Liver (tissue), 9 donors: ENCODE measurements around the gene AGL. TPM values are rescaled to one million over a fixed set of nuclear protein-coding genes. Genes with fewer than 3 reads are reported as not detected.

ENCODE experiments used
- DNase-seq: peaks from one replicate; pipeline ENCODE4 v3.0.0-alpha.2; 2017; ENCODE audit warnings: low spot score
- H3K27ac ChIP-seq, 2 donors: one replicate each; pipeline ENCODE4 v1.7.0; 2013; ENCODE audit warnings: inconsistent platforms in 2 of 2, low read length in 2 of 2, control low read depth in 1 of 2, low read depth in 1 of 2, mild to moderate bottlenecking in 1 of 2
- H3K27me3 ChIP-seq, 4 donors: one replicate each; pipeline versions ENCODE4 v1.6.1 to v1.7.0; 2013; ENCODE audit warnings: low read length in 3 of 4, inconsistent platforms in 1 of 4, mild to moderate bottlenecking in 1 of 4, moderate library complexity in 1 of 4; ENCODE audit not compliant: control insufficient read depth in 4 of 4, insufficient read depth in 4 of 4
- H3K36me3 ChIP-seq, 4 donors: one replicate each; pipeline versions ENCODE4 v1.6.1 to v1.7.0; 2013; ENCODE audit warnings: low read length in 3 of 4, mild to moderate bottlenecking in 3 of 4, low read depth in 1 of 4, moderate library complexity in 1 of 4; ENCODE audit not compliant: control insufficient read depth in 4 of 4, insufficient read depth in 3 of 4
- H3K4me1 ChIP-seq, 4 donors: one replicate each; pipeline versions ENCODE4 v1.6.1 to v1.7.0; 2013; ENCODE audit warnings: low read length in 3 of 4, mild to moderate bottlenecking in 3 of 4, moderate library complexity in 1 of 4; ENCODE audit not compliant: control insufficient read depth in 4 of 4, insufficient read depth in 4 of 4
- H3K4me3 ChIP-seq, 3 donors: one replicate each; pipeline versions ENCODE4 v1.6.1 to v1.7.0; 2013; ENCODE audit warnings: low read length in 3 of 3, control low read depth in 1 of 3, low read depth in 1 of 3, mild to moderate bottlenecking in 1 of 3
- H3K9ac ChIP-seq, 2 donors: one replicate each; pipeline ENCODE4 v1.7.0; 2013; ENCODE audit warnings: low read length in 2 of 2, mild to moderate bottlenecking in 2 of 2, moderate library complexity in 2 of 2, control low read depth in 1 of 2, low read depth in 1 of 2
- H3K9me3 ChIP-seq, 4 donors: one replicate each; pipeline versions ENCODE4 v1.6.1 to v1.7.0; 2013; ENCODE audit warnings: low read length in 3 of 4; ENCODE audit not compliant: control insufficient read depth in 4 of 4
- FOXA1 ChIP-seq: IDR thresholded peaks from 2 replicates; pipeline ENCODE4 v1.6.1; 2016; ENCODE audit warnings: antibody characterized with exemption
- GABPA ChIP-seq, 2 donors: IDR thresholded peaks in 1 of 2; conservative IDR thresholded peaks in 1 of 2; 2 replicates each; pipeline ENCODE4 v1.6.1; 2016; ENCODE audit warnings: antibody characterized with exemption in 2 of 2, mild to moderate bottlenecking in 1 of 2, moderate library complexity in 1 of 2
- HNF4A ChIP-seq, 2 donors: conservative IDR thresholded peaks; 2 replicates each; pipeline ENCODE4 v1.6.1; 2016; ENCODE audit warnings: antibody characterized with exemption in 2 of 2, mild to moderate bottlenecking in 2 of 2
- JUND ChIP-seq, 2 donors: IDR thresholded peaks; 2 replicates each; pipeline ENCODE4 v1.6.1; 2016; ENCODE audit warnings: antibody characterized with exemption in 2 of 2
- NR2F2 ChIP-seq: IDR thresholded peaks from 2 replicates; pipeline ENCODE4 v1.6.1; 2016; ENCODE audit warnings: antibody characterized with exemption
- RAD21 ChIP-seq, 2 donors: IDR thresholded peaks; 2 replicates each; pipeline ENCODE4 v1.6.1; 2016; ENCODE audit warnings: antibody characterized with exemption in 2 of 2, mild to moderate bottlenecking in 2 of 2
- SP1 ChIP-seq: IDR thresholded peaks from 2 replicates; pipeline ENCODE4 v1.6.1; 2018; ENCODE audit warnings: antibody characterized with exemption, mild to moderate bottlenecking
- WGBS: extraction: QIAGEN DNeasy Blood & Tissue Kit; methylation state at CpG from one replicate; pipeline ENCODE4 v1.1.7; 2013; 5-methylcytosine and 5-hydroxymethylcytosine counted together
- polyA plus RNA-seq, 2 donors: library from polyadenylated mRNA; stranded (reverse) in 1 of 2; unstranded in 1 of 2; fragments of 200-250 nt in 1 of 2; fragments of >200 nt in 1 of 2; fragmentation: Nextera tagmentation in 1 of 2; extraction: Ambion mirVana in 1 of 2; gene quantifications; one replicate each; pipeline versions ENCODE4 v1.2.1 to v1.2.3, GENCODE V29; 2013 to 2015
- total RNA-seq, 2 donors: library from RNA; depleted of rRNA; stranded (reverse); fragments of >200 nt; gene quantifications; one replicate each; pipeline ENCODE4 v1.2.3, GENCODE V29; 2014
- TF ChIP-seq, protein P1 (sequence below): IDR thresholded peaks from 2 replicates; pipeline ENCODE4 v1.6.1; 2016; ENCODE audit warnings: antibody characterized with exemption
- TF ChIP-seq, protein P2 (sequence below): IDR thresholded peaks from 2 replicates; pipeline ENCODE4 v1.6.1; 2016; ENCODE audit warnings: antibody characterized with exemption
- TF ChIP-seq, protein P3 (sequence below): IDR thresholded peaks from 2 replicates; pipeline ENCODE4 v1.6.1; 2016; ENCODE audit warnings: antibody characterized with exemption
- TF ChIP-seq, protein P4 (sequence below): fragments of 150-350 bp; IDR thresholded peaks from 2 replicates; pipeline ENCODE4 v1.5.1; 2017; ENCODE audit warnings: improper control_type of control experiment, low read depth, low read length; ENCODE audit not compliant: missing input control
- donor health status: healthy.
- donor health status: healthy.
- donor health status: healthy.
- donor health status: healthy.
- donor health status: healthy.

The AGL gene
- total and polyA plus RNA-seq, 4 donors: 10.1 to 78.5 (median 19.9) TPM

DNA sequence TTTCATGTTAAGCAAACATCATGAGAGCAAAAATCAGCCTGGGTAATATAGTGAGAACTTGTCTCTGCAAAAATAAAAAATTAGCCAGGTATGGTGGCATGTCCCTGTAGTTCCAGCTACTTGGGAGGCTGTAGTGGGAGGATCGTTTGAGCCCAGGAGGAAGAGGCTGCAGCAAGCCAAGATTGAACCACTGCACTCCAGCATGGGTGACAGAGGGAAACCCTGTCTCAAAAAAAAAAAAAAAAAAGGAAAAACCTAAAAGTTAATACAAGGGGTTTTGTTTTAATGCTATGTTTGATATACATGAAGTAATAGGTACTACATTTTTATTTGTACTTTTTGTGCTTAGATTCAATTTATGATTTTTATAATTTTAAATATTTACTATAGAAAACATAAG, 92.6 kb downstream of the AGL start:
- DNase-seq: no peak
- no peak overlapping the region for H3K27ac ChIP-seq
- H3K4me3 ChIP-seq: no peak overlapping the region
- no peaks in the 10 kb centered on the region for H3K9me3 ChIP-seq
- no peak overlapping the region for H3K9ac ChIP-seq
- peaks cover 0 to 2% (median 0%) of the 10 kb centered on the region in 4 donors for H3K36me3 ChIP-seq
- H3K27me3 ChIP-seq: no peaks in the 10 kb centered on the region
- peaks cover 0 to 1% (median 0%) of the 10 kb centered on the region in 4 donors for H3K4me1 ChIP-seq
- TF ChIP-seq, protein P1, sequence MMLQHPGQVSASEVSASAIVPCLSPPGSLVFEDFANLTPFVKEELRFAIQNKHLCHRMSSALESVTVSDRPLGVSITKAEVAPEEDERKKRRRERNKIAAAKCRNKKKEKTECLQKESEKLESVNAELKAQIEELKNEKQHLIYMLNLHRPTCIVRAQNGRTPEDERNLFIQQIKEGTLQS: no peak
- 93% methylated on average over 1 of the region's 1 CpG for WGBS

DNA sequence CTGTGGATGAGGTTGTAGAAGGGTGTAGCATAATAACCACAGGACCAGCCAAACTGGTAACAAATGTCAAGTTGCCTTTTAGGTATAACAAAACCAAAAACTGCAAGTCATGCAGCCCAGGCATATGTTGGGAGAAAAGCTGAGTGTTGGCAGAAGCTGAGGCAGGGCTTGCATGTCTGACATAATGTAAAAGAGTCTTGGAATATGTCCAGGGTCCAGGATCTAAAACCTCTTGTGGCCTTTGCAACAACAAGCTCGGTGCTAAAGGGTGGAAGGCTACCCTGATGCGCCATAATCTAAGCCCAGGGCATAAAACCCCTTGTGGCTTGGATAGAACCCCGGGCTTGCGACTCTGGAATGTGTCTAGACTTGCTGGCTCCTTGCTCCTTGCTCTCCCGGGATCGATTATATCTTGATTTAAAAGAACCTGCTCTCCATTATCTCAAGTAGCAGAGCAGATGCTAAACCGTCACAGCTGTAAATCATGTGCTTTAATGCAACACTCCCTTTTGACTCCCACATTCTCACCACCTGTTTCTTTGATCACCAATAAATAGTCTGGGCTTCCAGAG, 93.1 kb downstream of the AGL start:
- H3K4me1 ChIP-seq: peaks cover 0 to 1% (median 0%) of the 10 kb centered on the region in 4 donors
- peaks cover 0 to 2% (median 0%) of the 10 kb centered on the region in 4 donors for H3K36me3 ChIP-seq
- WGBS: 62% methylated on average over 7 of the region's 7 CpGs
- H3K9ac ChIP-seq: no peak overlapping the region
- H3K4me3 ChIP-seq: no peak overlapping the region
- no peaks in the 10 kb centered on the region for H3K27me3 ChIP-seq
- H3K9me3 ChIP-seq: no peaks in the 10 kb centered on the region
- H3K27ac ChIP-seq: no peak overlapping the region
- no peak for DNase-seq
- TF ChIP-seq, protein P2, sequence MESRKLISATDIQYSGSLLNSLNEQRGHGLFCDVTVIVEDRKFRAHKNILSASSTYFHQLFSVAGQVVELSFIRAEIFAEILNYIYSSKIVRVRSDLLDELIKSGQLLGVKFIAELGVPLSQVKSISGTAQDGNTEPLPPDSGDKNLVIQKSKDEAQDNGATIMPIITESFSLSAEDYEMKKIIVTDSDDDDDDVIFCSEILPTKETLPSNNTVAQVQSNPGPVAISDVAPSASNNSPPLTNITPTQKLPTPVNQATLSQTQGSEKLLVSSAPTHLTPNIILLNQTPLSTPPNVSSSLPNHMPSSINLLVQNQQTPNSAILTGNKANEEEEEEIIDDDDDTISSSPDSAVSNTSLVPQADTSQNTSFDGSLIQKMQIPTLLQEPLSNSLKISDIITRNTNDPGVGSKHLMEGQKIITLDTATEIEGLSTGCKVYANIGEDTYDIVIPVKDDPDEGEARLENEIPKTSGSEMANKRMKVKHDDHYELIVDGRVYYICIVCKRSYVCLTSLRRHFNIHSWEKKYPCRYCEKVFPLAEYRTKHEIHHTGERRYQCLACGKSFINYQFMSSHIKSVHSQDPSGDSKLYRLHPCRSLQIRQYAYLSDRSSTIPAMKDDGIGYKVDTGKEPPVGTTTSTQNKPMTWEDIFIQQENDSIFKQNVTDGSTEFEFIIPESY: no peak
- TF ChIP-seq, protein P1: no peak
- TF ChIP-seq HNF4A (conservative IDR thresholded peaks at IDR 0.05): peak in 1 of 2 donors; percentile 11

DNA sequence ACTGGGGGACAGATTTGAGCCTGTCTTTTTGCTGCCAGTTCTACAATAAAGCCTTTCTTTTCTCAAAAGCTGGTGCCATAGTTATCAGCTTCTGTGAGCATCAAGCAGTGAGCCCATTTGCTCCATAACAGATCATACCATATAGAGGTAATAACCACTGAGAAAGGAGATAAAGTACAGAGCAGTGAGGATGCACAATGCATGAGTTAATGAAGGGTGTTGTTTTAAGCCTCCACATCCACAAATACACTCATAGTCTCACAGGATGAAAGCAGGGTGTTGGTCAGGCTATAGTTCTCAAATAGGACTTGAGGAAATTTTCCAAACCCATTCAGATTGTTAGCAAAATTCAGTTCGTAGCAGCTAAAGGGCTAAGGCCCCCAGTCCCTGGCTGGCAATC, 94.0 kb downstream of the AGL start:
- H3K36me3 ChIP-seq: peaks cover 0 to under 1% (median 0%) of the 10 kb centered on the region in 4 donors
- H3K9me3 ChIP-seq: no peaks in the 10 kb centered on the region
- no peak for DNase-seq
- no peak for TF ChIP-seq SP1
- TF ChIP-seq RAD21 (IDR thresholded peaks at IDR 0.05): no peak
- TF ChIP-seq FOXA1: no peak
- no peak for TF ChIP-seq HNF4A (conservative IDR thresholded peaks at IDR 0.05)
- TF ChIP-seq, protein P3, sequence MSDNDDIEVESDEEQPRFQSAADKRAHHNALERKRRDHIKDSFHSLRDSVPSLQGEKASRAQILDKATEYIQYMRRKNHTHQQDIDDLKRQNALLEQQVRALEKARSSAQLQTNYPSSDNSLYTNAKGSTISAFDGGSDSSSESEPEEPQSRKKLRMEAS: no peak
- TF ChIP-seq, protein P1: no peak
- TF ChIP-seq GABPA (IDR thresholded peaks at IDR 0.05 in 1 of 2, conservative IDR thresholded peaks at IDR 0.05 in 1 of 2): no peak
- no peak for TF ChIP-seq JUND (IDR thresholded peaks at IDR 0.05)
- TF ChIP-seq, protein P4, sequence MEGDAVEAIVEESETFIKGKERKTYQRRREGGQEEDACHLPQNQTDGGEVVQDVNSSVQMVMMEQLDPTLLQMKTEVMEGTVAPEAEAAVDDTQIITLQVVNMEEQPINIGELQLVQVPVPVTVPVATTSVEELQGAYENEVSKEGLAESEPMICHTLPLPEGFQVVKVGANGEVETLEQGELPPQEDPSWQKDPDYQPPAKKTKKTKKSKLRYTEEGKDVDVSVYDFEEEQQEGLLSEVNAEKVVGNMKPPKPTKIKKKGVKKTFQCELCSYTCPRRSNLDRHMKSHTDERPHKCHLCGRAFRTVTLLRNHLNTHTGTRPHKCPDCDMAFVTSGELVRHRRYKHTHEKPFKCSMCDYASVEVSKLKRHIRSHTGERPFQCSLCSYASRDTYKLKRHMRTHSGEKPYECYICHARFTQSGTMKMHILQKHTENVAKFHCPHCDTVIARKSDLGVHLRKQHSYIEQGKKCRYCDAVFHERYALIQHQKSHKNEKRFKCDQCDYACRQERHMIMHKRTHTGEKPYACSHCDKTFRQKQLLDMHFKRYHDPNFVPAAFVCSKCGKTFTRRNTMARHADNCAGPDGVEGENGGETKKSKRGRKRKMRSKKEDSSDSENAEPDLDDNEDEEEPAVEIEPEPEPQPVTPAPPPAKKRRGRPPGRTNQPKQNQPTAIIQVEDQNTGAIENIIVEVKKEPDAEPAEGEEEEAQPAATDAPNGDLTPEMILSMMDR: no peak
- no peak for TF ChIP-seq NR2F2
- 95% methylated on average over 1 of the region's 1 CpG for WGBS
- H3K4me3 ChIP-seq: no peak overlapping the region
- H3K27me3 ChIP-seq: no peaks in the 10 kb centered on the region
- H3K27ac ChIP-seq: no peak overlapping the region
- H3K9ac ChIP-seq: no peak overlapping the region
- H3K4me1 ChIP-seq: peaks cover 0 to 1% (median 0%) of the 10 kb centered on the region in 4 donors
